Measurements from ENCODE around the gene CBFA2T3.

Gene CBFA2T3

GRCh38 chr16:89000207-89000959 lies 23.4 kb upstream of the CBFA2T3 start:
- TF ChIP-seq TAF1 (IDR thresholded peaks at IDR 0.05; ENCODE audit: borderline replicate concordance, insufficient read depth, low read length) (no peak), SIN3A (IDR thresholded peaks at IDR 0.05; ENCODE audit: borderline replicate concordance, insufficient read depth, low read length) (no peak), POLR2AphosphoS5 (IDR thresholded peaks at IDR 0.05; ENCODE audit: low read depth, low read length) (no peak), FOXP2 (optimal IDR thresholded peaks at IDR 0.05; ENCODE audit: borderline replicate concordance, extremely low read depth, extremely low read length, insufficient read depth) (no peak), REST (IDR thresholded peaks at IDR 0.05; ENCODE audit: insufficient read depth in 1 of 2, low read depth in 2 of 2, low read length in 2 of 2) (no peak)

DNA sequence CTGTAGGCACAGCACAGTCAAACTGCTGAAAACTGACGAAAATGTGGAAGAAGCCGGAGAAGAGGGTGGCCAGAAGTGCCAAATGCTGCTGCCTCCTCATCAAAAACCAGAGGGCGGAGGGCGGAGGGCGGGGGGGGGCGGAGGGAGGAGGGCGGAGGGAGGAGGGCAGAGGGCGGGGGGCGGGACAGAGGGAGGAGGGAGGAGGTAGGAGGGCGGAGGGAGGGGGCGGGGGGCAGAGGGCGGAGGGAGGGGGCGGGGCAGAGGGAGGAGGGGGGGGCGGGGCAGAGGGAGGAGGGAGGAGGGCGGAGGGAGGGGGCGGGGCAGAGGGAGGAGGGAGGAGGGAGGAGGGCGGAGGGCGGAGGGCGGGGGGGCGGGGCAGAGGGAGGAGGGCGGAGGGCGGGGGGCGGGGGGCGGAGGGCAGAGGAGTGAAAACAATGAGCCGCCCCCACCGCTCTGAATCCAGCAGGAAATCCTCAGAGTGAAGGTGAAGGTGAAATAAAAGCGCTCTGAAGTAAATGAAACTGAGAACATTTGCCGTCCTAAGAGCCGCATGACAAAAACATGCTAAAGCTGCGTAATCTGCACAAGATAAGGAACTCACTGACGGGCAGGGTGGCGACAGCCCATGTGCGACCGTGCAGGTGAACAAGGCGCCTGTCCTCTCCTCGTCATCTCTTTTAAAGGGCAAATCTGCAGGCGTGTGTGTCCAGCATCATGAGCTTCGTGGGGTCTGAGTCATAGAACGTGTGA lies 22.6 kb upstream of the CBFA2T3 start:
- no peak for TF ChIP-seq POLR2AphosphoS5 (IDR thresholded peaks at IDR 0.05; ENCODE audit: low read depth, low read length)
- no peak for TF ChIP-seq TAF1 (IDR thresholded peaks at IDR 0.05; ENCODE audit: borderline replicate concordance, insufficient read depth, low read length)

GRCh38 chr16:88995746-88996535 lies 18.9 kb upstream of the CBFA2T3 start:
- TF ChIP-seq SIN3A (IDR thresholded peaks at IDR 0.05; ENCODE audit: borderline replicate concordance, insufficient read depth, low read length) (no peak), REST (IDR thresholded peaks at IDR 0.05; ENCODE audit: insufficient read depth in 1 of 2, low read depth in 2 of 2, low read length in 2 of 2) (no peak), POLR2AphosphoS5 (IDR thresholded peaks at IDR 0.05; ENCODE audit: low read depth, low read length) (no peak), TAF1 (IDR thresholded peaks at IDR 0.05; ENCODE audit: borderline replicate concordance, insufficient read depth, low read length) (no peak), FOXP2 (optimal IDR thresholded peaks at IDR 0.05; ENCODE audit: borderline replicate concordance, extremely low read depth, extremely low read length, insufficient read depth) (no peak)

DNA sequence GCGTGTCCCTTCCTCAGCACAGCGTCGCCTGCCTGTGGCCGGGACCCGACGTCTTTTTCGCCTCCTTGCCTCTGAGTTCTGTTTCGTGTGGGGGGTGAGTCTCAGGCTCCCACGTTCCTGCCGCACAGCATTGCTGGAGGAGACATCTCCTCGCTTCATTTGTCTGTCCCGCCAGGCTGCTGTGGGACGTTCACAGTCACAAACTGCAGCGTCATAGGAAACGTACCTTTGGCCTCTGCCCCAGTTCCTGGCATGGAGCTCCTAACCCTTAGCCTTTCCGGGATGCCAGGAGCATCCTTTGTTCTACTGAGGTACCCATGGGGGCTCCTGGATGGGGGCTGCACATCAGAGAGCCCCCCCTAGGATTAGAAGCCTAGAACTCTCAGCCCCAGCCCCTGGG lies 18.2 kb upstream of the CBFA2T3 start:
- no peak for TF ChIP-seq REST (IDR thresholded peaks at IDR 0.05; ENCODE audit: insufficient read depth in 1 of 2, low read depth in 2 of 2, low read length in 2 of 2)
- no peak for TF ChIP-seq POLR2AphosphoS5 (IDR thresholded peaks at IDR 0.05; ENCODE audit: low read depth, low read length)
- TF ChIP-seq TAF1 (IDR thresholded peaks at IDR 0.05; ENCODE audit: borderline replicate concordance, insufficient read depth, low read length): no peak
- TF ChIP-seq FOXP2 (optimal IDR thresholded peaks at IDR 0.05; ENCODE audit: borderline replicate concordance, extremely low read depth, extremely low read length, insufficient read depth): no peak
- no peak for TF ChIP-seq SIN3A (IDR thresholded peaks at IDR 0.05; ENCODE audit: borderline replicate concordance, insufficient read depth, low read length)

GRCh38 chr16:88994695-88995094 lies 17.7 kb upstream of the CBFA2T3 start:
- TF ChIP-seq SIN3A (IDR thresholded peaks at IDR 0.05; ENCODE audit: borderline replicate concordance, insufficient read depth, low read length) (no peak), FOXP2 (optimal IDR thresholded peaks at IDR 0.05; ENCODE audit: borderline replicate concordance, extremely low read depth, extremely low read length, insufficient read depth) (no peak), TAF1 (IDR thresholded peaks at IDR 0.05; ENCODE audit: borderline replicate concordance, insufficient read depth, low read length) (no peak), POLR2AphosphoS5 (IDR thresholded peaks at IDR 0.05; ENCODE audit: low read depth, low read length) (no peak), REST (IDR thresholded peaks at IDR 0.05; ENCODE audit: insufficient read depth in 1 of 2, low read depth in 2 of 2, low read length in 2 of 2) (no peak)
